ENCODE results near the gene NDUFS7. TPM values are rescaled to one million over a fixed set of nuclear protein-coding genes. Genes with fewer than 3 reads are reported as not detected.
"Not testable (repeated sequence)": the region's sequence is repeated elsewhere in the genome, so short reads cannot be mapped to it uniquely, and the experiment has no call there.

The NDUFS7 gene
- total RNA-seq, 1 experiment from 2014 or later, result 59.3 TPM

GRCh38 chr19:1408300-1409203, 24.8 kb downstream of the NDUFS7 start:
- in situ Hi-C loops (cut with HindIII; ENCODE audit: low pct_unique_long_range_greater_than_20kb, low sequenced_read_pairs), result no loop called here
- no peak for DNase-seq (ENCODE audit: low read depth, low spot score)

GRCh38 chr19:1409204-1410005, 25.7 kb downstream of the NDUFS7 start:
- in situ Hi-C loops (cut with HindIII; ENCODE audit: low pct_unique_long_range_greater_than_20kb, low sequenced_read_pairs), result no loop called here
- no peak for DNase-seq (ENCODE audit: low read depth, low spot score)

DNA sequence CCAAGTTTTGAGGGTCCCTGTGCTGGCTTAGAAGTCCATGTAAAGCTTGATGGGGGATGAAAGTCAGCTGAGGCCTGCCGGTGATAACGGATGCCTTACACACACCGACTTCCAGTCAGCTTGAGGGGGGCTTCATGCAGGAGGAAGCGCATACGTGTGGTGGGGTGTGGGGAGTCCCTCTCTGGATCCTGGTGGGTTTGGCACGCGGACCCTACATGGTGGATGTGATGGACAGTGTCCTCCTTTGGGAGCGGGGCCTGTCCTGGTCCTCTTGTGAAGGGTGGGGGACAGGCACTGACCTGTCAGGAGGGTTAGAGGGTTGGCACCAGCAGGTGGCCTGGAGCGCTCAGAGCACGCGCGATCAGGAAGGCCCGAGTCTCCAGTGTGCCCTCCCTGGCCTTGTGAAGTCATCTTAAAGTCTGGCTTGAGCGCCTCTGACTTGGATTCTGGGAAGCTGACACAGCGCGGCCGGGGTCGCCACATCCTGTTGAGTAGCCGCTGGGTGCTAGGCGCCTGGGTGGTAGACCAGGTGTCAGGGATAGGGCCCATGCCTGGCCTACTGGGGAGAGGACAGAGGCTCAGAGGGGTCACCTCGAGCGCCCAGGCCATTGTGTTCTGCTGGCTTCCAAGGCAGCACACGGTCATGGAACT, 26.6 kb downstream of the NDUFS7 start:
- in situ Hi-C loops (cut with HindIII; ENCODE audit: low pct_unique_long_range_greater_than_20kb, low sequenced_read_pairs), result no loop called here
- DNase-seq (ENCODE audit: low read depth, low spot score), result no peak

- no peak for DNase-seq (ENCODE audit: low read depth, low spot score)
- in situ Hi-C loops (cut with HindIII; ENCODE audit: low pct_unique_long_range_greater_than_20kb, low sequenced_read_pairs), result no loop called here
Observed at GRCh38 chr19:1410789-1411188, 27.1 kb downstream of the NDUFS7 start.

- DNase-seq (ENCODE audit: low read depth, low spot score), result no peak
- in situ Hi-C loops (cut with HindIII; ENCODE audit: low pct_unique_long_range_greater_than_20kb, low sequenced_read_pairs), result no loop called here
Observed at GRCh38 chr19:1411255-1412191, 27.8 kb downstream of the NDUFS7 start.

- DNase-seq (ENCODE audit: low read depth, low spot score), result no peak
- in situ Hi-C loops (cut with HindIII; ENCODE audit: low pct_unique_long_range_greater_than_20kb, low sequenced_read_pairs), result no loop called here
Observed at GRCh38 chr19:1412323-1412923, 28.7 kb downstream of the NDUFS7 start.

GRCh38 chr19:1412995-1413800, 29.5 kb downstream of the NDUFS7 start:
- in situ Hi-C loops (cut with HindIII; ENCODE audit: low pct_unique_long_range_greater_than_20kb, low sequenced_read_pairs), result no loop called here

DNA sequence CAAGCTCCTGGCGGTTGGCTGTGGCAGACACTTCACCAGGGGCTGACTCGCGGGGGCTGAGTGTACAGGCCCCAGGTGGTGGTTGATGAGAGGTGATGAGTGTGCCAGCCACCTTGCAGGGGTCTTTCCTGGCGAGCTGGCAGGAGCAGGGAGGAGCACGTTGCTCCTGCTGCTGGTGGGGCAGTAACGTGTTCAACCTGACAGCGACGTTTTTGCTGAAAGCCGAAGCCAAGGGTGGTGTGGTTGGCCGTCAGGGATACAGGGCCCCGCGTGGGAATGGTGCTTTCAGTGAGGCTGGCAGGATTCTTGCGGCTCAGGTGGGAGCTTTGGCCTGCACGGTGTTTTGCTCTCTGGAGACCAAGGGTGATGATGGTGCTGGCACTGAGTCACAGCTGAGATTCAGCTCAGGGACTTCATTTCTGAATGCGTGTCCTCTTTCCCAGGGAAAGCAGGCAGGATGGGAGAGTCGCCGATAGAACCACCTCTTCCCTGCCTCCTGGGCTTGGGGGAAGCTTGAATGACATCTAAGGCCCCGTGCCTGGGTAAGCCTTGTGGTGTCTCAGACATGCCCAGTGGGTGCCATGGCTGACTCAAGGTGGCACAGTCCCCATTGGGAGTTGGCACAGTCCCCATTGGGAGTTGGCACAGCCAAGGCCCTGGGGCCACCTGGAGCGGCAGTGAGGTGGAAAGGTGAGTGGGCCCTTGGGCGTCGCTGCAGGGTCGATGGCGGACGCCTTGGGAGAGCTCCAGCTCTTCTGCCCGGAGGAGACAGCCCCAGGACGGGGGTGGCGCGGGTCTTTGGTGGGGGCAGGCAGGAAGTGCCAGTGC, 32.5 kb downstream of the NDUFS7 start:
- DNase-seq (ENCODE audit: low read depth, low spot score), result no peak
- in situ Hi-C loops (cut with HindIII; ENCODE audit: low pct_unique_long_range_greater_than_20kb, low sequenced_read_pairs), result no loop called here

More at GRCh38 chr19:1412995-1413800, 29.5 kb downstream of the NDUFS7 start:
- DNase-seq (ENCODE audit: low read depth, low spot score), result no peak

DNA sequence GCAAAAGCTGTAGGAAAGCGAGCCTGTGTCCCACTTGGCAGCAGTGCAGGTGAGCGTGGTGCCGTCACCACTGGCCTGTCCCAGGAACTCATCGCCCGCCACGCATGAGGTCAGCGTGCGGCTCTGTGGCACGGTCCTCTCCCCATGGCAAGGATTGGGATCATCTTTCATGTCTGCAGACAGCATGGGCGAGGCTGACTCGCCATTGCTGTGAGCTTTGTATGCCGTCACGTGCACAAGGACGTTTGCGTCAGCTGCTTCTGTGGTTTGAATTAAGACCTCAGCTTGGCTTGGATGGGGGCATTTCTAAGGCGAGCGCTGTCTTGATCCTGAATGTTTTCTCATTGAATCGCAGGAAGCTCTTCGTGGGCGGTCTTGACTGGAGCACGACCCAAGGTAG, 33.4 kb downstream of the NDUFS7 start:
- DNase-seq (ENCODE audit: low read depth, low spot score), result no peak
- in situ Hi-C loops (cut with HindIII; ENCODE audit: low pct_unique_long_range_greater_than_20kb, low sequenced_read_pairs), result no loop called here

DNA sequence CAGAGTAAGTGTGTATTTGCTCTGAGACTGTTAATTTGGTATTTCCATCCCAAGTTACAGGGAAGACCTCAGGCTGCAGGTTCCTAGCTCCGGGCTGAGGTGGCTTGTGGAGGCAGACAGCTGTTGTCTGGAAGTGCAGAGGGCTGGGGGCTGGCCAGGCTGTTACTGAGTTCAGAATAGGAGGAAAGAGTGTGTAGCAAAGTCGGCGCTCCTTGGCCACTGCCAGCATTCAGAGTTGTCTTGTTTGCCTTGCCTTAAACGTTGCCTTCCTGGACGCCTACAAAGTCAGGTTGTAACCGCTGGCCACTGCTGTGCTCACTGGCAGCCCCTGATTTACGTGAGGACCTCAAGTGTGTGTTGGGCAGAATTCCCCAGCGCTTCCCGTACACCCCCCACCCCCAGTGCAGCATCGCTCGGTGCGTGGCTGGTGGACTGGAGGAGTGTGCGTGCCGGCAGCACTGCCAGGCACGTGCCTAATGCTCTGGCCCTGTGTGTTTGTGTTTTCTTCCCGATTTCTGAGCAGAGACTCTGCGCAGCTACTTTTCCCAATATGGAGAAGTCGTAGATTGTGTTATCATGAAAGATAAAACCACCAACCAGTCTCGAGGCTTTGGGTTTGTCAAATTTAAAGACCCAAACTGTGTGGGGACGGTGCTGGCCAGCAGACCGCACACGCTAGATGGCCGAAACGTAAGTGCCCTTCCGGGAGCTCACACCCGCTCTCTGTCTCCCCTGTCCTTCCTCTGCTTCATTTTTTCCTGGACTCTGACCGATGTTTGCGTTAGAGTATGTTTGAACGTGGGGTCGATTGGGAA, 34.2 kb downstream of the NDUFS7 start:
- DNase-seq (ENCODE audit: low read depth, low spot score), result no peak
- in situ Hi-C loops (cut with HindIII; ENCODE audit: low pct_unique_long_range_greater_than_20kb, low sequenced_read_pairs), result no loop called here

DNA sequence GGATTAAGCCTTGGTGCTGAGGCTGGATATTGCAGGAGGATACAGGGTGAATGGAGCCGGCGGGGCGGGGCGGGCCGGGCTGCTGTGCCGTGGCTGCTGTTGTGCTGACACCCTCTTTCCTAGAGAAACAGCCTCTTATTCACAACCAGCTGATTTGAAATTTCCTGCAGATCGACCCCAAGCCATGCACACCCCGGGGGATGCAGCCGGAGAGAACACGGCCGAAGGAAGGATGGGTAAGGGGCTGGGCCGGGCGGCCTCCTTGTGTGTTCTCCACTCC, 34.7 kb downstream of the NDUFS7 start:
- DNase-seq (ENCODE audit: low read depth, low spot score), result no peak
- in situ Hi-C loops (cut with HindIII; ENCODE audit: low pct_unique_long_range_greater_than_20kb, low sequenced_read_pairs), result no loop called here

GRCh38 chr19:1418951-1419738, 35.4 kb downstream of the NDUFS7 start:
- no peak for DNase-seq (ENCODE audit: low read depth, low spot score)
- in situ Hi-C loops (cut with HindIII; ENCODE audit: low pct_unique_long_range_greater_than_20kb, low sequenced_read_pairs), result no loop called here

- DNase-seq (ENCODE audit: low read depth, low spot score); in situ Hi-C loops (cut with HindIII; ENCODE audit: low pct_unique_long_range_greater_than_20kb, low sequenced_read_pairs): not testable (repeated sequence)
Observed at GRCh38 chr19:1420085-1420484, 36.4 kb downstream of the NDUFS7 start.

GRCh38 chr19:1420590-1420989, 36.9 kb downstream of the NDUFS7 start:
- in situ Hi-C loops (cut with HindIII; ENCODE audit: low pct_unique_long_range_greater_than_20kb, low sequenced_read_pairs), result no loop called here
- no peak for DNase-seq (ENCODE audit: low read depth, low spot score)
